Stomach (tissue), 4 donors: ENCODE data around the gene CFAP77.

Source experiments
- EP300 ChIP-seq: sonication (generic); formaldehyde crosslinking; IDR thresholded peaks from one replicate; pipeline ENCODE4 v1.6.1; 2017; ENCODE audit warnings: antibody characterized with exemption
- POLR2A ChIP-seq, 4 donors: fragments of 450-650 bp; IDR thresholded peaks; one replicate each; pipeline ENCODE4 v1.6.1; 2016; ENCODE audit warnings: antibody characterized with exemption in 4 of 4, control low read depth in 2 of 4, mild to moderate bottlenecking in 1 of 4, moderate library complexity in 1 of 4
- POLR2AphosphoS5 ChIP-seq, 3 donors: sonication (generic); formaldehyde crosslinking; IDR thresholded peaks; one replicate each; pipeline ENCODE4 v1.6.1; 2016; ENCODE audit warnings: antibody characterized with exemption in 3 of 3
- TF ChIP-seq, protein P1 (sequence below), 7 experiments: fragments of 450-650 bp in 4 of 7; fragments of 200-600 bp in 3 of 7; sonication (generic) in 3 of 7; IDR thresholded peaks; one replicate each; pipeline ENCODE4 v1.5.1; 2016 to 2019; ENCODE audit warnings: antibody characterized with exemption in 7 of 7, control low read depth in 2 of 7, mild to moderate bottlenecking in 1 of 7

DNA sequence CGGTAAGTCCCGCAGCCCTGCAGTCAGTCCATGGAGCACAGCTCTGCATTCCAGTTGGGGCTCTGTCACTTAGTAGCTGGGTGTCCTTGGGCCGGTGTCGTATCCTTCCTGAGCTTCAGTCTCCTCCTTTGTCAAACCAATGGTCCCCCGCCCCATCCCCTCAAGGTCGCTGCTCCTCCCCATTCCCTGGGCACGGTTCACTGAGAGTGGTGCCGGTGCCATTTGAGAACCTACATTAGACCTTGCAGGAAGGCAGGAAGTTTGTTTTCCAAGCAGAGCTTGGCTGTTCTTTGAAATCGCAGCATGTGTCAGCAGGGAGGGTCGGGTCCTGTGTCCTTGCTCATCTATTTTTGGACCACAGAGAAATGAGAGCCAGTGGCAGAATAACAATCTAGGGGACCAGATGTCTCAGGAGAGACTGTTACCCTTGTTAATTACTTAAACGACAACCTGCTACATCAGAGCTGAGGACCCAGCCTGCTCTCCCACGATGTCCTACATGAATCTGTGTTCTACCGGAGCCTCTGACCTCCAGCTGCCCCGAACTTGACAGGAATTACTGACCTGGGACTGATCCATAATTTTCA is 150.7 kb downstream of the CFAP77 start:
- no peak for TF ChIP-seq EP300
- TF ChIP-seq, protein P1, sequence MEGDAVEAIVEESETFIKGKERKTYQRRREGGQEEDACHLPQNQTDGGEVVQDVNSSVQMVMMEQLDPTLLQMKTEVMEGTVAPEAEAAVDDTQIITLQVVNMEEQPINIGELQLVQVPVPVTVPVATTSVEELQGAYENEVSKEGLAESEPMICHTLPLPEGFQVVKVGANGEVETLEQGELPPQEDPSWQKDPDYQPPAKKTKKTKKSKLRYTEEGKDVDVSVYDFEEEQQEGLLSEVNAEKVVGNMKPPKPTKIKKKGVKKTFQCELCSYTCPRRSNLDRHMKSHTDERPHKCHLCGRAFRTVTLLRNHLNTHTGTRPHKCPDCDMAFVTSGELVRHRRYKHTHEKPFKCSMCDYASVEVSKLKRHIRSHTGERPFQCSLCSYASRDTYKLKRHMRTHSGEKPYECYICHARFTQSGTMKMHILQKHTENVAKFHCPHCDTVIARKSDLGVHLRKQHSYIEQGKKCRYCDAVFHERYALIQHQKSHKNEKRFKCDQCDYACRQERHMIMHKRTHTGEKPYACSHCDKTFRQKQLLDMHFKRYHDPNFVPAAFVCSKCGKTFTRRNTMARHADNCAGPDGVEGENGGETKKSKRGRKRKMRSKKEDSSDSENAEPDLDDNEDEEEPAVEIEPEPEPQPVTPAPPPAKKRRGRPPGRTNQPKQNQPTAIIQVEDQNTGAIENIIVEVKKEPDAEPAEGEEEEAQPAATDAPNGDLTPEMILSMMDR (IDR thresholded peaks at IDR 0.05) = no peak
- no peak for TF ChIP-seq POLR2A (IDR thresholded peaks at IDR 0.05)
- TF ChIP-seq POLR2AphosphoS5 (IDR thresholded peaks at IDR 0.05) = no peak
